GM12801 (cell line): Measurements from ENCODE around the gene LENG9.

ENCODE experiments used
- TF ChIP-seq, protein P1 (sequence below): IDR thresholded peaks from one replicate; pipeline ENCODE4 v1.5.1; 2011; ENCODE audit warnings: control low read depth; ENCODE audit not compliant: insufficient read length; ENCODE audit errors: extremely low read depth

LENG9 gene

GRCh38 chr19:54489341-54489740 is 25.8 kb upstream of the LENG9 start:
- TF ChIP-seq, protein P1, sequence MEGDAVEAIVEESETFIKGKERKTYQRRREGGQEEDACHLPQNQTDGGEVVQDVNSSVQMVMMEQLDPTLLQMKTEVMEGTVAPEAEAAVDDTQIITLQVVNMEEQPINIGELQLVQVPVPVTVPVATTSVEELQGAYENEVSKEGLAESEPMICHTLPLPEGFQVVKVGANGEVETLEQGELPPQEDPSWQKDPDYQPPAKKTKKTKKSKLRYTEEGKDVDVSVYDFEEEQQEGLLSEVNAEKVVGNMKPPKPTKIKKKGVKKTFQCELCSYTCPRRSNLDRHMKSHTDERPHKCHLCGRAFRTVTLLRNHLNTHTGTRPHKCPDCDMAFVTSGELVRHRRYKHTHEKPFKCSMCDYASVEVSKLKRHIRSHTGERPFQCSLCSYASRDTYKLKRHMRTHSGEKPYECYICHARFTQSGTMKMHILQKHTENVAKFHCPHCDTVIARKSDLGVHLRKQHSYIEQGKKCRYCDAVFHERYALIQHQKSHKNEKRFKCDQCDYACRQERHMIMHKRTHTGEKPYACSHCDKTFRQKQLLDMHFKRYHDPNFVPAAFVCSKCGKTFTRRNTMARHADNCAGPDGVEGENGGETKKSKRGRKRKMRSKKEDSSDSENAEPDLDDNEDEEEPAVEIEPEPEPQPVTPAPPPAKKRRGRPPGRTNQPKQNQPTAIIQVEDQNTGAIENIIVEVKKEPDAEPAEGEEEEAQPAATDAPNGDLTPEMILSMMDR: no peak

GRCh38 chr19:54485851-54486250 is 22.3 kb upstream of the LENG9 start:
- TF ChIP-seq, protein P1: no peak

GRCh38 chr19:54484451-54484850 is 20.9 kb upstream of the LENG9 start:
- TF ChIP-seq, protein P1: no peak

DNA sequence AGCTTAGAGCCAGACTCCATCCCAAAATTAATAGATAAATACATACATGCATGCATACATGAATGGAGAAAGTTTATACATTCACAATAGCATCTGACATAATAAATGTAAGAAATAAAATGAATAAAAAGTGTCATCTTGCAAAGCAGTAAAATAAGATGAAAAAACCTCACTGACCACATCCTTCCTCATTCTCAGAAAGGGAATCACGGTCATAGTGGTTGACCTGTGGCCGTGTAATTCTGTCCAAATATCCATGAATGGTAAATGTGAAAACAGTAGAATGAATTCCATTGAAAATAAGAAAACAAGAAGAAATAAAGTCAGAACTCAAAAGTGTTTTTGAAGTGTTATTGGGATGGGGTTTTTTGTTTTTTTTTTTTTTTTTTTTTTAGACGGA is 19.3 kb upstream of the LENG9 start:
- TF ChIP-seq, protein P1: no peak

GRCh38 chr19:54481326-54481930 is 17.9 kb upstream of the LENG9 start:
- TF ChIP-seq, protein P1: no peak

- TF ChIP-seq, protein P1: no peak
Measured at GRCh38 chr19:54480051-54480450, 16.5 kb upstream of the LENG9 start.

- TF ChIP-seq, protein P1: no peak
Measured at GRCh38 chr19:54478677-54479266, 15.2 kb upstream of the LENG9 start.
